ENCODE results near the gene PKNOX2. TPM values are rescaled to one million over a fixed set of nuclear protein-coding genes. Genes with fewer than 3 reads are reported as not detected.

Gene PKNOX2
- total and polyA plus RNA-seq, 9 of the 15 experiments (the other 6 are each of a cell fraction or from before 2014, with no cell fraction given), result not detected

DNA sequence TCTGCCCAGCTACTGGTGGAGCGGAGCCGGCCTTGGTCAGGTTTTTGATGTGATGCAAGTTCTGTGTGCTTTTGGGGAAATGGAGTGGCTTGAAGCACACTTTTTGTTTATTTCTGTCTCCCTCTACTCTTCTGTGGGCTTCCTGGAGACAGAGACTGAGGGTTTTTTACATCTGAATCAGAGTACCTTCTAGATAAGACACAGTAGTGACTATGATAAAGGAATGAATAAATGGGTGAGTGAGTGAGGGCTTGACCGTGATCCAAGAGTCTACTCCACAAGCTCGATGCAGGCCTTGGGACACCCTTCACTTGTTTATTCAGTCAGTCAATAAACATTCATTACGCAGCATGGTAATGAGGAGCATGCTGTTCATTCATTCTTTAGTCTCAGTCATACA is 125.7 kb downstream of the PKNOX2 start:
- no peak overlapping the region for H2AFZ ChIP-seq (ENCODE audit: low read depth, low read length)
- TF ChIP-seq SNRNP70 (optimal IDR thresholded peaks at IDR 0.05; ENCODE audit: low read depth, low read length) (no peak), ZBTB9 (CRISPR knock-in tag; IDR thresholded peaks at IDR 0.05) (no peak)
- intact Hi-C loops (cut with micrococcal nuclease) (no loop called here), in situ Hi-C loops (cut with MboI) (no loop called here)
- ATAC-seq (no peak), FAIRE-seq (no peak), DNase-seq (ENCODE audit: extremely low read depth in 1 of 4, low spot score in 3 of 4) (no peak)
- no peaks in the 10 kb centered on the region; the same call in 1 of the 2 replicates for H4K20me1 ChIP-seq (replicated peaks; ENCODE audit: control insufficient read depth, insufficient read depth, low read length)
- H3K4me3 ChIP-seq, result no peak overlapping the region
- no peaks in the 10 kb centered on the region for H3K4me1 ChIP-seq (replicated peaks in 1 of 2; ENCODE audit: control insufficient read depth in 2 of 2, insufficient read depth in 2 of 2, low read length in 2 of 2)
- H3K9me3 ChIP-seq (replicated peaks; ENCODE audit: control insufficient read depth, insufficient read depth, low read depth, low read length), result no peaks in the 10 kb centered on the region
- no peak overlapping the region for H3K27ac ChIP-seq (ENCODE audit: extremely low read depth, low read depth, low read length)
- H3K79me2 ChIP-seq (ENCODE audit: control insufficient read depth, insufficient read depth, low read length), result no peaks in the 10 kb centered on the region
- H3K9me1 ChIP-seq (ENCODE audit: control insufficient read depth, insufficient read depth, low read length), result no peaks in the 10 kb centered on the region
- BruUV-seq (replicated peaks), result no TSS peak
- CTCF ChIA-PET (ENCODE audit: low intra/inter-chr PET ratio), result no interaction called here
- no peak overlapping the region for H3K4me2 ChIP-seq (ENCODE audit: insufficient read depth, low read length)
- peaks cover 49 to 76% of the 10 kb centered on the region in 2 experiments for H3K27me3 ChIP-seq (ENCODE audit: control insufficient read depth in 2 of 2, insufficient read depth in 2 of 2, low read length in 2 of 2)
- WGBS (ENCODE audit: insufficient coverage, low coverage, missing lambda C conversion rate), result 3% methylated on average over 5 of the region's 5 CpGs
- POLR2A ChIA-PET, result interaction anchor here (0.6 to 0.9 kb wide), 2 partner anchors 10 to 555 kb away, joined by 3 read pairs; no protein-coding TSS in a partner anchor
- no peak overlapping the region for H3K9ac ChIP-seq (ENCODE audit: insufficient read depth in 1 of 2, low read depth in 2 of 2, low read length in 2 of 2)
- H3K36me3 ChIP-seq (ENCODE audit: control insufficient read depth, insufficient read depth, low read length), result no peaks in the 10 kb centered on the region

DNA sequence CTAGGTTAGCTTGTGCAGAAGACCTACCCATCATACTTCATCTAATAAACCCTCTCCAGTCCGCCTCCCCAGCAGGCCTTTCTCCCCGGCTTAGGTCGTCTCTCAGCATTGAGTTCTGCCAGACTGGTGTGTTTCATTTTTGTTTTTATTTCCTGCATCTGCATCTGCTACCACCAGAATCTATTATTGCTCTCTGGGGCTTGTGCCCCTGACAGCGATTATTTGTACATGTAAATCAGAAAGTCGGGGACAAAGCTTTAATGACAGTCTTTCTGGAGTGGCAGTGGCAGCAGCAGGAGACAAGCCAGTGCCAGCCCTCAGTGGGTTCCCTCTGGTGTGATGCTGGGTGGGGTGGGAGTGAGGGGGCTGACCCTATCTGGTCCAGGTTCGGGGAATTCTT is 127.5 kb downstream of the PKNOX2 start:
- no peak for DNase-seq (ENCODE audit: extremely low read depth in 1 of 4, low spot score in 3 of 4)
- 0% methylated on average over 5 of the region's 6 CpGs for WGBS (ENCODE audit: insufficient coverage, low coverage, missing lambda C conversion rate)
- TF ChIP-seq ZC3H4 (CRISPR knock-in tag; IDR thresholded peaks at IDR 0.05; ENCODE audit: borderline replicate concordance) (no peak), TCF7 (IDR thresholded peaks at IDR 0.05; ENCODE audit: borderline replicate concordance) (no peak), SP2 (IDR thresholded peaks at IDR 0.05; ENCODE audit: extremely low read depth, low read depth, low read length, poor library complexity, severe bottlenecking) (no peak), ZSCAN32 (CRISPR knock-in tag; IDR thresholded peaks at IDR 0.05) (no peak), ZNF436 (CRISPR knock-in tag; IDR thresholded peaks at IDR 0.05) (no peak), LEF1 (IDR thresholded peaks at IDR 0.05) (no peak), ZNF507 (tag; conservative IDR thresholded peaks at IDR 0.05) (no peak), ZNF444 (CRISPR knock-in tag; IDR thresholded peaks at IDR 0.05) (no peak), ZNF224 (CRISPR knock-in tag; IDR thresholded peaks at IDR 0.05) (no peak), JUN (IDR thresholded peaks at IDR 0.05; ENCODE audit: borderline replicate concordance, low read depth, low read length) (no peak), JUN (CRISPR knock-in tag; IDR thresholded peaks at IDR 0.05; ENCODE audit: borderline replicate concordance) (no peak), MTA3 (IDR thresholded peaks at IDR 0.05; ENCODE audit: borderline replicate concordance) (no peak), FIP1L1 (IDR thresholded peaks at IDR 0.05; ENCODE audit: low read depth, low read length, poor library complexity, severe bottlenecking) (no peak)
- TF ChIP-seq, protein P1, sequence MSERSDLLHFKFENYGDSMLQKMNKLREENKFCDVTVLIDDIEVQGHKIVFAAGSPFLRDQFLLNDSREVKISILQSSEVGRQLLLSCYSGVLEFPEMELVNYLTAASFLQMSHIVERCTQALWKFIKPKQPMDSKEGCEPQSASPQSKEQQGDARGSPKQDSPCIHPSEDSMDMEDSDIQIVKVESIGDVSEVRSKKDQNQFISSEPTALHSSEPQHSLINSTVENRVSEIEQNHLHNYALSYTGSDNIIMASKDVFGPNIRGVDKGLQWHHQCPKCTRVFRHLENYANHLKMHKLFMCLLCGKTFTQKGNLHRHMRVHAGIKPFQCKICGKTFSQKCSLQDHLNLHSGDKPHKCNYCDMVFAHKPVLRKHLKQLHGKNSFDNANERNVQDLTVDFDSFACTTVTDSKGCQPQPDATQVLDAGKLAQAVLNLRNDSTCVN (CRISPR knock-in tag; IDR thresholded peaks at IDR 0.05), result no peak

More for the DNA sequence above, 127.5 kb downstream of the PKNOX2 start:
- CTCF ChIA-PET (ENCODE audit: low intra/inter-chr PET ratio), result no interaction called here
- Histone ChIP-seq H3K4me3 (no peak overlapping the region), H3K9me1 (ENCODE audit: control insufficient read depth, insufficient read depth, low read length) (no peaks in the 10 kb centered on the region), H3K4me1 (replicated peaks in 1 of 2; ENCODE audit: control insufficient read depth in 2 of 2, insufficient read depth in 2 of 2, low read length in 2 of 2) (no peaks in the 10 kb centered on the region), H3K27me3 (ENCODE audit: control insufficient read depth in 2 of 2, insufficient read depth in 2 of 2, low read length in 2 of 2) (peaks cover 47 to 77% of the 10 kb centered on the region in 2 experiments), H3K9ac (ENCODE audit: insufficient read depth in 1 of 2, low read depth in 2 of 2, low read length in 2 of 2) (no peak overlapping the region), H3K27ac (ENCODE audit: extremely low read depth, low read depth, low read length) (no peak overlapping the region), H4K20me1 (replicated peaks; ENCODE audit: control insufficient read depth, insufficient read depth, low read length) (no peaks in the 10 kb centered on the region; the same call in 1 of the 2 replicates), H3K36me3 (ENCODE audit: control insufficient read depth, insufficient read depth, low read length) (no peaks in the 10 kb centered on the region), H3K79me2 (ENCODE audit: control insufficient read depth, insufficient read depth, low read length) (no peaks in the 10 kb centered on the region), H2AFZ (ENCODE audit: low read depth, low read length) (no peak overlapping the region), H3K4me2 (ENCODE audit: insufficient read depth, low read length) (no peak overlapping the region), H3K9me3 (replicated peaks; ENCODE audit: control insufficient read depth, insufficient read depth, low read depth, low read length) (no peaks in the 10 kb centered on the region)
- in situ Hi-C loops (cut with MboI) (no loop called here), intact Hi-C loops (cut with micrococcal nuclease) (no loop called here)
- BruUV-seq (replicated peaks), result no TSS peak
- POLR2A ChIA-PET, result interaction anchor here (0.7 kb wide), 1 partner anchor 17 kb away, joined by 3 read pairs; no protein-coding TSS in a partner anchor
- ATAC-seq, result no peak
- no peak for FAIRE-seq
